HG02884 (cell line): ENCODE measurements around the gene ATP2C2.

Source experiments
- ATAC-seq: cut with Tn5 transposase; IDR thresholded peaks from one replicate; pipeline ENCODE4 v1.9.1; 2021; ENCODE audit warnings: mild to moderate bottlenecking, moderate library complexity; ENCODE audit not compliant: unreplicated experiment

Gene ATP2C2

GRCh38 chr16:84366208-84366607 lies 2.1 kb upstream of the ATP2C2 start:
- no peak for ATAC-seq

- ATAC-seq, result no peak
Observed at GRCh38 chr16:84367297-84367680, 1.0 kb upstream of the ATP2C2 start.

GRCh38 chr16:84367750-84368307 lies 509 bp upstream of the ATP2C2 start:
- no peak for ATAC-seq

GRCh38 chr16:84369105-84369504 lies 767 bp downstream of the ATP2C2 start:
- no peak for ATAC-seq

- ATAC-seq, result no peak
Observed at GRCh38 chr16:84369938-84370627, 1.7 kb downstream of the ATP2C2 start.

- ATAC-seq, result no peak
Observed at GRCh38 chr16:84370723-84371552, 2.6 kb downstream of the ATP2C2 start.

- no peak for ATAC-seq
Observed at GRCh38 chr16:84371553-84371865, 3.2 kb downstream of the ATP2C2 start.

- ATAC-seq, result no peak
Observed at GRCh38 chr16:84373907-84374489, 5.7 kb downstream of the ATP2C2 start.

- ATAC-seq, result no peak
Observed at GRCh38 chr16:84378099-84378498, 9.8 kb downstream of the ATP2C2 start.

- no peak for ATAC-seq
Observed at GRCh38 chr16:84378567-84378966, 10.2 kb downstream of the ATP2C2 start.

GRCh38 chr16:84379008-84379708 lies 10.8 kb downstream of the ATP2C2 start:
- ATAC-seq, result no peak

GRCh38 chr16:84379709-84380362 lies 11.5 kb downstream of the ATP2C2 start:
- no peak for ATAC-seq

GRCh38 chr16:84380405-84380804 lies 12.1 kb downstream of the ATP2C2 start:
- ATAC-seq, result no peak

- ATAC-seq, result no peak
Observed at GRCh38 chr16:84382396-84382795, 14.1 kb downstream of the ATP2C2 start.

- ATAC-seq, result no peak
Observed at GRCh38 chr16:84383106-84383505, 14.8 kb downstream of the ATP2C2 start.

GRCh38 chr16:84386047-84386446 lies 17.7 kb downstream of the ATP2C2 start:
- no peak for ATAC-seq

GRCh38 chr16:84387021-84387420 lies 18.7 kb downstream of the ATP2C2 start:
- no peak for ATAC-seq

- no peak for ATAC-seq
Observed at GRCh38 chr16:84390131-84390785, 21.9 kb downstream of the ATP2C2 start.

GRCh38 chr16:84391151-84392030 lies 23.1 kb downstream of the ATP2C2 start:
- ATAC-seq, result no peak
